ENCODE results near the gene DPEP3. TPM values are rescaled to one million over a fixed set of nuclear protein-coding genes. Genes with fewer than 3 reads are reported as not detected.

The DPEP3 gene
- total RNA-seq, 1 experiment from 2014 or later: 1.6 TPM

GRCh38 chr16:67965668-67966548 is 14.4 kb downstream of the DPEP3 start (continued):
- TF ChIP-seq E2F1 (CRISPR knock-in tag; IDR thresholded peaks at IDR 0.05) (no peak), ELF4 (CRISPR knock-in tag; IDR thresholded peaks at IDR 0.05; ENCODE audit: low read depth) (no peak), HMGXB4 (CRISPR knock-in tag; IDR thresholded peaks at IDR 0.05) (no peak), JAZF1 (CRISPR knock-in tag; IDR thresholded peaks at IDR 0.05) (no peak), GTF2I (CRISPR knock-in tag; conservative IDR thresholded peaks at IDR 0.05) (no peak), SMAD4 (CRISPR knock-in tag; IDR thresholded peaks at IDR 0.05) (no peak), CDX4 (CRISPR knock-in tag; IDR thresholded peaks at IDR 0.05; ENCODE audit: borderline replicate concordance) (no peak), AFF4 (CRISPR knock-in tag; IDR thresholded peaks at IDR 0.05; ENCODE audit: borderline replicate concordance) (no peak), NFYB (CRISPR knock-in tag; conservative IDR thresholded peaks at IDR 0.05; ENCODE audit: low read depth) (no peak), ZNF232 (CRISPR knock-in tag; IDR thresholded peaks at IDR 0.05) (no peak), IRF1 (CRISPR knock-in tag; IDR thresholded peaks at IDR 0.05) (no peak), CTCF (IDR thresholded peaks at IDR 0.05) (no peak), CREB1 (CRISPR knock-in tag; IDR thresholded peaks at IDR 0.05) (no peak), ZNF281 (CRISPR knock-in tag; IDR thresholded peaks at IDR 0.05) (no peak), ATF1 (CRISPR knock-in tag; IDR thresholded peaks at IDR 0.05) (no peak), SMAD3 (CRISPR knock-in tag; IDR thresholded peaks at IDR 0.05; ENCODE audit: borderline replicate concordance) (no peak), SOX15 (CRISPR knock-in tag; IDR thresholded peaks at IDR 0.05) (no peak)

Data from WTC11 (cell line).